Bone marrow (tissue), 2 donors: Measurements from ENCODE around the gene AP2S1.
A peak's percentile ranks its signal among the peaks of the same experiment; 100 is the strongest.
"Not testable (repeated sequence)": the region's sequence is repeated elsewhere in the genome, so short reads cannot be mapped to it uniquely, and the experiment has no call there.

ENCODE experiments used
- DNase-seq, 2 donors: peaks; one replicate each; lab custom pipeline; 2025; lab: John Stamatoyannopoulos, UW

Gene AP2S1

GRCh38 chr19:46841458-46842083 is 9.1 kb downstream of the AP2S1 start:
- no peak for DNase-seq

- peak in 1 of 2 donors; percentile 44 for DNase-seq
Observed at GRCh38 chr19:46840498-46840942, 10.1 kb downstream of the AP2S1 start.

- no peak for DNase-seq
Observed at GRCh38 chr19:46839752-46840497, 10.7 kb downstream of the AP2S1 start.

- no peak for DNase-seq
Observed at GRCh38 chr19:46838160-46838559, 12.5 kb downstream of the AP2S1 start.

GRCh38 chr19:46834984-46835383 is 15.7 kb downstream of the AP2S1 start:
- no peak for DNase-seq

GRCh38 chr19:46834121-46834520 is 16.5 kb downstream of the AP2S1 start:
- no peak for DNase-seq

- DNase-seq = no peak
Observed at GRCh38 chr19:46830864-46831263, 19.8 kb downstream of the AP2S1 start.

GRCh38 chr19:46828484-46828883 is 22.2 kb downstream of the AP2S1 start:
- no peak for DNase-seq

GRCh38 chr19:46825731-46826055 is 25.0 kb downstream of the AP2S1 start:
- DNase-seq = no peak

GRCh38 chr19:46824890-46825730 is 25.5 kb downstream of the AP2S1 start:
- DNase-seq = peak in 1 of 2 donors; percentile 61

GRCh38 chr19:46823049-46823448 is 27.6 kb downstream of the AP2S1 start:
- no peak for DNase-seq

GRCh38 chr19:46822410-46822787 is 28.2 kb downstream of the AP2S1 start:
- not testable (repeated sequence) for DNase-seq

- peak; percentile 13 to 72 for DNase-seq
Observed at GRCh38 chr19:46821512-46822409, 28.9 kb downstream of the AP2S1 start.

GRCh38 chr19:46818812-46819211 is 31.8 kb downstream of the AP2S1 start:
- DNase-seq = no peak

GRCh38 chr19:46815833-46816627 is 34.6 kb downstream of the AP2S1 start:
- DNase-seq = no peak

- DNase-seq = no peak
Observed at GRCh38 chr19:46813839-46814358, 36.7 kb downstream of the AP2S1 start.

- no peak for DNase-seq
Observed at GRCh38 chr19:46812977-46813838, 37.4 kb downstream of the AP2S1 start.

- no peak for DNase-seq
Observed at GRCh38 chr19:46809534-46810272, 40.9 kb downstream of the AP2S1 start.

- DNase-seq = no peak
Observed at GRCh38 chr19:46806656-46807055, 44.0 kb downstream of the AP2S1 start.
